ENCODE measurements around the gene SDK2. TPM values are rescaled to one million over a fixed set of nuclear protein-coding genes. Genes with fewer than 3 reads are reported as not detected.

The SDK2 gene
- total RNA-seq, 1 experiment from 2014 or later: 0.67 TPM

DNA sequence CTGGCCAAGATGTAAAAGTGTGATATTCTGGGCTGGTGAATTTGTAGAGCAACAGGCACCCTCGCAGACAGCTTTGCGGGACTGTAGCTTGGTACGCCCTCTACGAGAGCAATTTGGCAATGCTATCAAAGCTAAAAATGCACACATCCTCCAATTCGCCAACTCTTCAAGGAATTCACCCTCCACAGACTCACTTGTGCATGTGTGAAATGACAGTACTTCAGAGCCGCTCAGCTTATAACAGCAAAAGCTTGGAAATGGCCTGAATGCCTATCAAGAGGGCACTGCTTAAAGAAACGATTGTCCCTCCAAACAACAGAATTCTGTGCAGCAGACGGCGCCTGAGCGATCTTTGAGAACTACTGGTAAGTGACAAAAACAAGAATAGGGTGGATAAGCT lies 130.8 kb downstream of the SDK2 start:
- TF ChIP-seq EZH2 (IDR thresholded peaks at IDR 0.05; ENCODE audit: borderline replicate concordance, low read depth, low read length, poor library complexity, severe bottlenecking): no peak
- TF ChIP-seq, protein P1, sequence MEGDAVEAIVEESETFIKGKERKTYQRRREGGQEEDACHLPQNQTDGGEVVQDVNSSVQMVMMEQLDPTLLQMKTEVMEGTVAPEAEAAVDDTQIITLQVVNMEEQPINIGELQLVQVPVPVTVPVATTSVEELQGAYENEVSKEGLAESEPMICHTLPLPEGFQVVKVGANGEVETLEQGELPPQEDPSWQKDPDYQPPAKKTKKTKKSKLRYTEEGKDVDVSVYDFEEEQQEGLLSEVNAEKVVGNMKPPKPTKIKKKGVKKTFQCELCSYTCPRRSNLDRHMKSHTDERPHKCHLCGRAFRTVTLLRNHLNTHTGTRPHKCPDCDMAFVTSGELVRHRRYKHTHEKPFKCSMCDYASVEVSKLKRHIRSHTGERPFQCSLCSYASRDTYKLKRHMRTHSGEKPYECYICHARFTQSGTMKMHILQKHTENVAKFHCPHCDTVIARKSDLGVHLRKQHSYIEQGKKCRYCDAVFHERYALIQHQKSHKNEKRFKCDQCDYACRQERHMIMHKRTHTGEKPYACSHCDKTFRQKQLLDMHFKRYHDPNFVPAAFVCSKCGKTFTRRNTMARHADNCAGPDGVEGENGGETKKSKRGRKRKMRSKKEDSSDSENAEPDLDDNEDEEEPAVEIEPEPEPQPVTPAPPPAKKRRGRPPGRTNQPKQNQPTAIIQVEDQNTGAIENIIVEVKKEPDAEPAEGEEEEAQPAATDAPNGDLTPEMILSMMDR (conservative IDR thresholded peaks at IDR 0.05; ENCODE audit: low read depth, low read length): no peak
- ChIA-PET CTCF (no interaction called here), POLR2A (ENCODE audit: low non-redundant PET) (no interaction called here)
- no peaks in the 10 kb centered on the region for H3K27me3 ChIP-seq (replicated peaks; ENCODE audit: insufficient read depth, low read depth, low read length, poor library complexity)
- H3K27ac ChIP-seq (ENCODE audit: low read depth, low read length, poor library complexity, severe bottlenecking): no peak overlapping the region
- no peak overlapping the region for H3K4me3 ChIP-seq (ENCODE audit: low read depth, low read length, poor library complexity, severe bottlenecking)
- no TSS peak for BruUV-seq (replicated peaks)
- no peaks in the 10 kb centered on the region for H3K4me1 ChIP-seq (ENCODE audit: insufficient read depth, low read length, poor library complexity, severe bottlenecking)
- intact Hi-C loops (cut with micrococcal nuclease; ENCODE audit: unreplicated experiment): no loop called here
- H3K36me3 ChIP-seq (ENCODE audit: insufficient read depth, low read length, poor library complexity, severe bottlenecking): no peaks in the 10 kb centered on the region
- no peak for DNase-seq (ENCODE audit: low spot score)
- no peaks in the 10 kb centered on the region for H3K9me3 ChIP-seq (ENCODE audit: low read depth, low read length, poor library complexity, severe bottlenecking)

DNA sequence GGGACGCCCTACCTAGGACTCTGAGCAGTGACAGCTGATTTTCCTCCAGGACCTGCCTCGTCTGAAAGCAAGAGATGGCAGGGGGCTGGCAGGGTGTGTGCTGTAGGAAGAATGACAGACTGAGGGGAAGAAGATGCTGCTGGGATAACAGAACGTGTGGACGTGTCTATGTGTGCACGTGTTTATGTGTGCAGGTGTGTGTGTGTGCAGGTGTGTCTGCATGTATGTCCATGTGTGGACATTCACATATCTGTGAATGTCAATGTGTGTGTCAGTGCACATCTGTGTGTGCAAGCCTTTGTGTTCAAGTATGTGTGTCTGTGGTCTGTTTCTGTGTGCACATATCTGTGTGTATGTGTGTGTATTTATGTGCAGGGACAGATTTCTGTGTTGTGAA lies 132.5 kb downstream of the SDK2 start:
- Histone ChIP-seq H3K27ac (ENCODE audit: low read depth, low read length, poor library complexity, severe bottlenecking) (no peak overlapping the region), H3K4me1 (ENCODE audit: insufficient read depth, low read length, poor library complexity, severe bottlenecking) (no peaks in the 10 kb centered on the region), H3K4me3 (ENCODE audit: low read depth, low read length, poor library complexity, severe bottlenecking) (no peak overlapping the region), H3K36me3 (ENCODE audit: insufficient read depth, low read length, poor library complexity, severe bottlenecking) (no peaks in the 10 kb centered on the region), H3K27me3 (replicated peaks; ENCODE audit: insufficient read depth, low read depth, low read length, poor library complexity) (no peaks in the 10 kb centered on the region), H3K9me3 (ENCODE audit: low read depth, low read length, poor library complexity, severe bottlenecking) (no peaks in the 10 kb centered on the region)
- no TSS peak for BruUV-seq (replicated peaks)
- CTCF ChIA-PET: no interaction called here
- no peak for DNase-seq (ENCODE audit: low spot score)
- TF ChIP-seq EZH2 (IDR thresholded peaks at IDR 0.05; ENCODE audit: borderline replicate concordance, low read depth, low read length, poor library complexity, severe bottlenecking): no peak
- TF ChIP-seq, protein P1 (conservative IDR thresholded peaks at IDR 0.05; ENCODE audit: low read depth, low read length): no peak
- intact Hi-C loops (cut with micrococcal nuclease; ENCODE audit: unreplicated experiment): no loop called here
- POLR2A ChIA-PET (ENCODE audit: low non-redundant PET): no interaction called here

DNA sequence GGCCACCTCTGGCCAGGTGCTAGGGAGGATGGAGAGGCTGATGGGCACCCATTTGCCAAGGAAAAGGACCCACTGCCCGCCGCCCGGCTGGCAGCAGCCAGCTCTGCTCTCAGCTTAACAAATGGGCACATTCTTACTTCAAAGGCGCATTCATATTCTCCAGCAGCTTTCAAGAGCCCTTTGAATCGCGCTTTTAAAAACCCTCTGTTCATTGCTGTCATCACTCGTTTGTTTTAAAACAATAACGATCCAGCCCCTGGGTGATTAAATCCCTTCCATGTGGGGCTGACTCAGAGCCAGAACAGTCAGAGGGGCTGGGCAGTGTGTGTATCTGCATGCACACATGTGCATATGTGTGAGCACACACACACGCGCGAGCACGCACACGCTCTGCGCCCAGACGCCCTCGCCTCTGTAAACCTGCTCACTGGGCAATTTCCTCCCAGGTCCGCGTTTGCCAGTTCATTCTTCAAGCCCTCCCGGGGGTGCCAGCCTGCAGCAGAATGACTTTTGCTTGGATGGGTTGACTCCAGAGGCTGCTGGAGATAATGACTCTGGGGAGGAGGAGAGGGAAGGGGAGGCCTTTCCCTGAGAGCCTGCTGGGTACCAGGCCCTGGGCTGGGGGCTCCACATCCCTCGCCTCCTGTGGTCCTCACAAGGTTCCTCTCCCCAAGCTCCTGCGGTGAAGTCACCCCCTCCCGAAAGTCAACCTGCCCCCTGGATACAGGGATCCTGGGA lies 133.1 kb downstream of the SDK2 start:
- intact Hi-C loops (cut with micrococcal nuclease; ENCODE audit: unreplicated experiment): no loop called here
- no TSS peak for BruUV-seq (replicated peaks)
- DNase-seq (ENCODE audit: low spot score): no peak
- H3K4me1 ChIP-seq (ENCODE audit: insufficient read depth, low read length, poor library complexity, severe bottlenecking): no peaks in the 10 kb centered on the region
- CTCF ChIA-PET: no interaction called here
- TF ChIP-seq, protein P1 (conservative IDR thresholded peaks at IDR 0.05; ENCODE audit: low read depth, low read length): no peak
- no peak for TF ChIP-seq EZH2 (IDR thresholded peaks at IDR 0.05; ENCODE audit: borderline replicate concordance, low read depth, low read length, poor library complexity, severe bottlenecking)
- H3K27ac ChIP-seq (ENCODE audit: low read depth, low read length, poor library complexity, severe bottlenecking): no peak overlapping the region
- POLR2A ChIA-PET (ENCODE audit: low non-redundant PET): no interaction called here
- no peaks in the 10 kb centered on the region for H3K27me3 ChIP-seq (replicated peaks; ENCODE audit: insufficient read depth, low read depth, low read length, poor library complexity)
- no peaks in the 10 kb centered on the region for H3K36me3 ChIP-seq (ENCODE audit: insufficient read depth, low read length, poor library complexity, severe bottlenecking)
- H3K4me3 ChIP-seq (ENCODE audit: low read depth, low read length, poor library complexity, severe bottlenecking): no peak overlapping the region
- H3K9me3 ChIP-seq (ENCODE audit: low read depth, low read length, poor library complexity, severe bottlenecking): no peaks in the 10 kb centered on the region
